MM.1S (cell line): ENCODE data around the gene MS4A15.

Experiments
- CTCF ChIP-seq: fragments of 300-600 bp; sonication (generic); IDR thresholded peaks from 2 replicates; pipeline ENCODE4 v1.5.1; 2016; ENCODE audit warnings: antibody characterized with exemption, low read length, mixed read lengths
- EZH2 ChIP-seq: fragments of 300-600 bp; sonication (generic); optimal IDR thresholded peaks from 2 replicates; pipeline ENCODE3; 2017; ENCODE audit warnings: low read depth, mild to moderate bottlenecking, antibody characterized with exemption, low read length, mixed read lengths

DNA sequence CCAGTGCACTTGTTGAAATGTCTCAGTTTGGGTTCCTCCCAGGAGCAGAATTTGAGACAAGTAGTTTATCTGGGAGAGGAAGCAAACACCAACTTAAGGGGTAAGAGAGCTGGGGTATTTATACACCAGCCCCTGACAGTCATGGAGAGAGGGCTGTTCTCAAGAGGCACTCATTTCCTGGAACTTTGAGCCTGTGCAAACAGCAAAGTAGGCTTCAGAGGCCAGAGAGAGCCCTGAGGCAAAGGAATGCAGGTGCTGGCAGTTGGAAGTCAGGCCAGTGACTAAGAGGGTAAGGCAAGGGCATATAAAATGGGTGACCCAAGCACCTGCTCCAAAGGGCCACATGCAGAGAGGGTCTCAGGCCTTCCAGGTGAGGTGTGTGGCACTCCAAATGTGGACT is 16.1 kb upstream of the MS4A15 start:
- TF ChIP-seq EZH2 (no peak), CTCF (no peak)
